H7 (cell line): ENCODE data around the gene NUB1. TPM values are rescaled to one million over a fixed set of nuclear protein-coding genes. Genes with fewer than 3 reads are reported as not detected.

Source experiments
- DNase-seq: peaks from one replicate; pipeline ENCODE4 v3.0.0; 2012
- H3K27me3 ChIP-seq: 2 replicates; pipeline ENCODE4 v1.6.0; 2011; ENCODE audit warnings: mild to moderate bottlenecking, low read length; ENCODE audit not compliant: control insufficient read depth, insufficient read depth
- H3K36me3 ChIP-seq: replicated peaks from 2 replicates; pipeline ENCODE4 v1.5.1; 2011; ENCODE audit warnings: low read length; ENCODE audit not compliant: control insufficient read depth, insufficient read depth
- H3K4me3 ChIP-seq: 2 replicates; pipeline ENCODE4 v1.5.1; 2011; ENCODE audit warnings: low read depth, mild to moderate bottlenecking, control low read depth, low read length, moderate library complexity; ENCODE audit not compliant: insufficient read depth
- total RNA-seq: library from RNA; depleted of rRNA; stranded (reverse); fragments of >200 nt; shearing (Covaris generic); gene quantifications from 2 replicates; pipeline ENCODE4 v1.2.3, GENCODE V29; 2014; rRNA removed

The NUB1 gene
- total RNA-seq, 1 experiment from 2014 or later = 22.7 TPM

GRCh38 chr7:151426441-151426903 lies 84.9 kb downstream of the NUB1 start:
- Histone ChIP-seq H3K4me3 (no peak overlapping the region), H3K36me3 (no peaks in the 10 kb centered on the region), H3K27me3 (no peaks in the 10 kb centered on the region)
- DNase-seq = peak; percentile 21

GRCh38 chr7:151426904-151427704 lies 85.5 kb downstream of the NUB1 start:
- DNase-seq = peak; percentile 42
- Histone ChIP-seq H3K4me3 (no peak overlapping the region), H3K27me3 (no peaks in the 10 kb centered on the region), H3K36me3 (no peaks in the 10 kb centered on the region)

GRCh38 chr7:151427705-151428377 lies 86.2 kb downstream of the NUB1 start:
- no peaks in the 10 kb centered on the region for H3K27me3 ChIP-seq
- no peaks in the 10 kb centered on the region for H3K36me3 ChIP-seq
- H3K4me3 ChIP-seq = no peak overlapping the region
- peak; percentile 37 for DNase-seq

Other genes with a start within 250 kb of the NUB1 start
- gene GBX1, start 174.1 kb upstream of the NUB1 start, total RNA-seq = 0.62 TPM in 1 of 2 replicates, not detected in the other
- gene ASB10, start 154.6 kb upstream of the NUB1 start, total RNA-seq = not detected in 2 replicates
- gene H2BK1, start 131.3 kb upstream of the NUB1 start, total RNA-seq = 0.74 TPM in 1 of 2 replicates, not detected in the other
- gene ABCF2, start 114.6 kb upstream of the NUB1 start, total RNA-seq = 47.3 and 48.5 TPM in 2 replicates
- 24.7 and 25.0 TPM in 2 replicates for gene CHPF2, start 109.3 kb upstream of the NUB1 start, total RNA-seq
- gene SMARCD3, start 93.1 kb upstream of the NUB1 start, total RNA-seq = 7.2 and 23.6 TPM in 2 replicates
- gene WDR86, start 68.2 kb downstream of the NUB1 start, total RNA-seq = 40.6 and 40.8 TPM in 2 replicates
- gene CRYGN, start 98.3 kb downstream of the NUB1 start, total RNA-seq = 1.2 and 2.2 TPM in 2 replicates
- 119 and 128 TPM in 2 replicates for gene RHEB, start 178.1 kb downstream of the NUB1 start, total RNA-seq